ENCODE data around the gene VWA1. TPM values are rescaled to one million over a fixed set of nuclear protein-coding genes. Genes with fewer than 3 reads are reported as not detected.

The VWA1 gene
- total RNA-seq, 6 experiments from 2014 or later, result 39.5 to 195 (median 78.7) TPM

- peaks cover 13 to 78% (median 43%) of the 10 kb centered on the region in 4 donors for H3K36me3 ChIP-seq
- peaks cover 0 to 8% (median 2%) of the 10 kb centered on the region in 4 donors for H3K4me1 ChIP-seq
- no peaks in the 10 kb centered on the region for H3K9me3 ChIP-seq
- DNase-seq, result no peak
- ATAC-seq, result no peak
- intact Hi-C loops (cut with DNase I), result no loop called here
- H3K4me3 ChIP-seq, result no peak overlapping the region
- H3K27ac ChIP-seq, result no peak overlapping the region
- no peaks in the 10 kb centered on the region for H3K27me3 ChIP-seq
- 91% methylated on average over 9 of the region's 11 CpGs for WGBS (ENCODE audit: insufficient coverage, low coverage, low lambda C conversion rate, missing lambda C conversion rate)
- TF ChIP-seq CTCF (IDR thresholded peaks at IDR 0.05), result no peak
- TF ChIP-seq POLR2A (IDR thresholded peaks at IDR 0.05), result no peak
These were observed 40.3 kb upstream of the VWA1 start for GRCh38 chr1:1395166-1395565.

GRCh38 chr1:1397839-1398523, 37.5 kb upstream of the VWA1 start:
- ATAC-seq (no peak), DNase-seq (peak in 1 of 3 donors; percentile 70)
- H3K36me3 ChIP-seq, result peaks cover 0 to 68% (median 24%) of the 10 kb centered on the region in 4 donors
- H3K9me3 ChIP-seq, result no peaks in the 10 kb centered on the region
- H3K27me3 ChIP-seq, result no peaks in the 10 kb centered on the region
- TF ChIP-seq CTCF (IDR thresholded peaks at IDR 0.05) (no peak), POLR2A (IDR thresholded peaks at IDR 0.05) (no peak)
- H3K4me3 ChIP-seq, result peak overlapping the region; percentile 99 to 100 (median 100)
- intact Hi-C loops (cut with DNase I), result no loop called here
- H3K4me1 ChIP-seq, result peaks cover 0 to 36% (median 9%) of the 10 kb centered on the region in 4 donors
- H3K27ac ChIP-seq, result no peak overlapping the region
- WGBS (ENCODE audit: insufficient coverage, low coverage, low lambda C conversion rate, missing lambda C conversion rate), result 16% methylated on average over 12 of the region's 19 CpGs

- no peaks in the 10 kb centered on the region for H3K27me3 ChIP-seq
- ATAC-seq (no peak), DNase-seq (no peak)
- peak overlapping the region; percentile 47 to 75 (median 75) for H3K27ac ChIP-seq
- intact Hi-C loops (cut with DNase I), result no loop called here
- 0% methylated on average over 2 of the region's 54 CpGs for WGBS (ENCODE audit: insufficient coverage, low coverage, low lambda C conversion rate, missing lambda C conversion rate)
- peaks cover 0 to 43% (median 9%) of the 10 kb centered on the region in 4 donors for H3K4me1 ChIP-seq
- H3K36me3 ChIP-seq, result peaks cover 0 to 63% (median 19%) of the 10 kb centered on the region in 4 donors
- no peaks in the 10 kb centered on the region for H3K9me3 ChIP-seq
- H3K4me3 ChIP-seq, result peak overlapping the region; percentile 99 to 100 (median 100)
- TF ChIP-seq CTCF (IDR thresholded peaks at IDR 0.05) (no peak), POLR2A (IDR thresholded peaks at IDR 0.05) (no peak)
These were observed 36.8 kb upstream of the VWA1 start for GRCh38 chr1:1398677-1399186.

- Histone ChIP-seq H3K27me3 (no peaks in the 10 kb centered on the region), H3K4me3 (peak within 1 kb of the TSS; percentile 99 to 100 (median 100)), H3K36me3 (peaks cover 0 to 58% (median 17%) of the 10 kb centered on the region in 4 donors), H3K4me1 (peaks cover 0 to 43% (median 9%) of the 10 kb centered on the region in 4 donors), H3K27ac (peak within 1 kb of the TSS; percentile 75 to 81 (median 76)), H3K9me3 (no peaks in the 10 kb centered on the region)
- TF ChIP-seq CTCF (IDR thresholded peaks at IDR 0.05), result peak; percentile 44 to 62 (median 51)
- peak; percentile 68 for TF ChIP-seq POLR2A (IDR thresholded peaks at IDR 0.05)
- ATAC-seq, result peak; percentile 87 to 94 (median 90)
- DNase-seq, result peak; percentile 99
- WGBS (ENCODE audit: insufficient coverage, low coverage, low lambda C conversion rate, missing lambda C conversion rate), result 0% methylated on average over 12 of the region's 86 CpGs
- intact Hi-C loops (cut with DNase I), result no loop called here
These were observed 36.2 kb upstream of the VWA1 start, which contains the start of gene CCNL2 for GRCh38 chr1:1399187-1399871. Gene CCNL2 (minus strand): TSS chr1:1399335. CDS start chr1:1399306, 29 bp downstream.
